HepG2 (cell line): ENCODE results near the gene CCDC170. TPM values are rescaled to one million over a fixed set of nuclear protein-coding genes. Genes with fewer than 3 reads are reported as not detected.

Source experiments
- ATAC-seq: fragments of 200-7000 bp; cut with Tn5 transposase; 3 replicates; pipeline ENCODE4 v1.9.1; 2020; ENCODE audit warnings: mild to moderate bottlenecking, moderate library complexity
- BruUV-seq: library from RNA; stranded (reverse); fragments of 400-500 nt; replicated peaks from 2 replicates; lab custom pipeline; 2021; lab: Mats Ljungman, UMichigan
- CTCF ChIA-PET: fragments of 300-600 bp; formaldehyde crosslinking; extraction: SDS; loops from one replicate; lab custom pipeline; 2021; ENCODE audit warnings: low total read pairs, inconsistent platforms, low intra/inter-chr PET ratio; lab: Yijun Ruan, JAX
- POLR2A ChIA-PET: fragments of 350-600 bp; sonication (Branson Sonifier 250); formaldehyde crosslinking; loops from one replicate; lab custom pipeline; 2020; ENCODE audit warnings: antibody characterized with exemption, inconsistent platforms; lab: Yijun Ruan, JAX
- DNase-seq: peaks from one replicate; pipeline ENCODE4 v3.0.0-alpha.2; 2015; ENCODE audit warnings: low spot score
- FAIRE-seq: peaks from 3 replicates; lab custom pipeline; 2011; peaks lifted over from hg19 to GRCh38; lab: Jason Lieb, UNC
- H2AFZ ChIP-seq: one replicate; pipeline ENCODE4 v1.6.1; 2011; ENCODE audit warnings: low read length, inconsistent platforms
- H3K27ac ChIP-seq: fragments of 300-600 bp; 3 replicates; pipeline ENCODE4 v1.8.0; 2011; ENCODE audit warnings: mixed run types, mild to moderate bottlenecking, mixed read lengths, low read length, inconsistent platforms; ENCODE audit not compliant: insufficient read depth; ENCODE audit errors: extremely low read length
- H3K27me3 ChIP-seq, 2 experiments: fragments of 200-600 bp in 1 of 2; 2 replicates in 1 of 2; 3 replicates in 1 of 2; pipeline versions ENCODE4 v1.6.0 to v1.8.0; 2011; ENCODE audit warnings: low read length in 2 of 2, mild to moderate bottlenecking in 2 of 2, moderate library complexity in 2 of 2, inconsistent platforms in 1 of 2; ENCODE audit not compliant: insufficient read depth in 2 of 2, control insufficient read depth in 1 of 2
- H3K36me3 ChIP-seq, 2 experiments: fragments of 200-600 bp in 1 of 2; replicated peaks in 1 of 2; 2 replicates in 1 of 2; 3 replicates in 1 of 2; pipeline versions ENCODE4 v1.5.1 to v1.8.0; 2011; ENCODE audit warnings: low read length in 2 of 2, inconsistent platforms in 1 of 2; ENCODE audit not compliant: insufficient read depth in 2 of 2, control insufficient read depth in 1 of 2
- H3K4me1 ChIP-seq: 2 replicates; pipeline ENCODE4 v1.5.1; 2012; ENCODE audit warnings: low read length, inconsistent platforms; ENCODE audit not compliant: insufficient read depth
- H3K4me2 ChIP-seq: 2 replicates; pipeline ENCODE4 v1.6.0; 2011; ENCODE audit warnings: low read depth, low read length, inconsistent platforms
- H3K4me3 ChIP-seq, 3 experiments: fragments of 200-600 bp in 1 of 3; sonication (generic), shearing (Covaris generic) in 1 of 3; replicated peaks in 1 of 3; 2 replicates each; pipeline ENCODE4 v1.5.1; 2011 to 2016; ENCODE audit warnings: low read length in 3 of 3, inconsistent platforms in 2 of 3, low read depth in 2 of 3, mild to moderate bottlenecking in 2 of 3, control low read depth in 1 of 3, mixed read lengths in 1 of 3; ENCODE audit not compliant: insufficient read depth in 1 of 3
- H3K79me2 ChIP-seq: one replicate; pipeline ENCODE4 v1.6.1; 2011; ENCODE audit warnings: low read length, inconsistent platforms; ENCODE audit not compliant: insufficient read depth
- H3K9ac ChIP-seq: 2 replicates; pipeline ENCODE4 v1.6.0; 2011; ENCODE audit warnings: mild to moderate bottlenecking, low read depth, low read length, inconsistent platforms; ENCODE audit not compliant: insufficient read depth
- H3K9me3 ChIP-seq: 2 replicates; pipeline ENCODE4 v1.5.1; 2012; ENCODE audit warnings: mild to moderate bottlenecking, low read length
- H4K20me1 ChIP-seq: 2 replicates; pipeline ENCODE4 v1.6.0; 2011; ENCODE audit warnings: inconsistent platforms, mild to moderate bottlenecking, low read length, moderate library complexity; ENCODE audit not compliant: insufficient read depth
- AGO2 ChIP-seq: fragments of 200-400 bp; formaldehyde crosslinking; optimal IDR thresholded peaks from 2 replicates; pipeline ENCODE3; 2017; ENCODE audit warnings: mild to moderate bottlenecking, low read depth, low read length, moderate library complexity
- ASH2L ChIP-seq: fragments of 300-600, 200-600 bp; sonication (generic); IDR thresholded peaks from 2 replicates; pipeline ENCODE4 v1.7.0; 2017; ENCODE audit warnings: low read depth, mild to moderate bottlenecking, moderate library complexity, mixed read lengths, low read length; ENCODE audit not compliant: insufficient read length
- CEBPG ChIP-seq: IDR thresholded peaks from 2 replicates; pipeline ENCODE4 v1.6.1; 2016
- ELF3 ChIP-seq: IDR thresholded peaks from 2 replicates; pipeline ENCODE4 v1.6.1; 2016; ENCODE audit warnings: missing genetic modification reagents, missing compliant biosample characterization
- MED1 ChIP-seq: sonication (generic); formaldehyde crosslinking; IDR thresholded peaks from 2 replicates; pipeline ENCODE4 v1.4.0; 2020; ENCODE audit warnings: missing genetic modification reagents
- PLRG1 ChIP-seq: fragments of 450-650 bp; conservative IDR thresholded peaks from 2 replicates; pipeline ENCODE4 v1.6.1; 2016
- ZBTB3 ChIP-seq: sonication (generic); formaldehyde crosslinking; IDR thresholded peaks from 2 replicates; pipeline ENCODE4 v1.4.0; 2020; ENCODE audit warnings: low read depth, mild to moderate bottlenecking, moderate library complexity, missing genetic modification reagents, borderline replicate concordance
- ZEB1 ChIP-seq: IDR thresholded peaks from 2 replicates; pipeline ENCODE4 v1.6.1; 2012; ENCODE audit warnings: mild to moderate bottlenecking, low read depth, inconsistent platforms; ENCODE audit not compliant: insufficient replicate concordance
- ZNF44 ChIP-seq: sonication (generic); formaldehyde crosslinking; IDR thresholded peaks from 2 replicates; pipeline ENCODE4 v1.5.1; 2020; ENCODE audit warnings: mild to moderate bottlenecking, missing genetic modification reagents
- ZNF607 ChIP-seq: sonication (generic); formaldehyde crosslinking; IDR thresholded peaks from 2 replicates; pipeline ENCODE4 v1.5.1; 2020; ENCODE audit warnings: missing genetic modification reagents, mild to moderate bottlenecking, borderline replicate concordance
- ZNF615 ChIP-seq: sonication (generic); formaldehyde crosslinking; IDR thresholded peaks from 2 replicates; pipeline ENCODE4 v1.5.0; 2020; ENCODE audit warnings: mild to moderate bottlenecking, missing genetic modification reagents, borderline replicate concordance
- ZNF841 ChIP-seq: sonication (generic); formaldehyde crosslinking; IDR thresholded peaks from 2 replicates; pipeline ENCODE4 v1.8.1; 2023; ENCODE audit warnings: missing genetic modification reagents, borderline replicate concordance
- WGBS: methylation state at CpG from one replicate; pipeline ENCODE4 v1.1.6; 2017; ENCODE audit warnings: low lambda C conversion rate; 5-methylcytosine and 5-hydroxymethylcytosine counted together
- in situ Hi-C: cut with HindIII; loops from 2 replicates; pipeline ENCODE4 v1.10.0; 2017; ENCODE audit warnings: low pct_unique_long_range_greater_than_20kb; ENCODE audit not compliant: extremely low pct_ligation_motif_present
- intact Hi-C: fragments of 100-400 bp; cut with micrococcal nuclease; formaldehyde crosslinking; loops from one replicate; pipeline ENCODE4 v1.10.0; 2022; ENCODE audit not compliant: unreplicated experiment
- polyA plus RNA-seq, 8 experiments: library from polyadenylated mRNA; depleted of rRNA in 3 of 8; stranded (reverse) in 7 of 8; unstranded in 1 of 8; fragments of >200 nt; fragmentation: Illumina TruSeq in 4 of 8; extraction: Trizol in 4 of 8; gene quantifications; 2 replicates each; pipeline versions ENCODE4 v1.2.1 to v1.2.3, GENCODE V29; 2011 to 2016; ENCODE audit warnings: low read depth in 4 of 8, missing spikeins in 1 of 8, mixed read lengths in 1 of 8; ENCODE audit not compliant: insufficient read depth in 1 of 8
- total RNA-seq, 5 experiments: library from RNA; depleted of rRNA; stranded (reverse); fragments of >200 nt; fragmentation: Illumina TruSeq; extraction: Trizol; gene quantifications; 2 replicates each; pipeline ENCODE4 v1.2.3, GENCODE V29; 2016; ENCODE audit warnings: low read depth in 1 of 5
- TF ChIP-seq, protein P1 (sequence below): IDR thresholded peaks from 2 replicates; pipeline ENCODE4 v1.6.1; 2012; ENCODE audit warnings: low read depth, low read length, improper control_type of control experiment
- TF ChIP-seq, protein P2 (sequence below): sonication (generic); formaldehyde crosslinking; IDR thresholded peaks from 2 replicates; pipeline ENCODE4 v1.5.1; 2020; ENCODE audit warnings: mild to moderate bottlenecking, missing genetic modification reagents
- TF ChIP-seq, protein P3 (sequence below): sonication (generic); formaldehyde crosslinking; IDR thresholded peaks from 2 replicates; pipeline ENCODE4 v1.5.1; 2020; ENCODE audit warnings: missing genetic modification reagents, mild to moderate bottlenecking, borderline replicate concordance
- TF ChIP-seq, protein P4 (sequence below): sonication (generic); formaldehyde crosslinking; IDR thresholded peaks from 2 replicates; pipeline ENCODE4 v1.8.1; 2023; ENCODE audit warnings: mild to moderate bottlenecking, moderate library complexity, missing genetic modification reagents

CCDC170 gene
- total and polyA plus RNA-seq, 2 of the 13 experiments (the other 11 are each of a cell fraction or from before 2014, with no cell fraction given): 0.90 to 5.1 TPM

DNA sequence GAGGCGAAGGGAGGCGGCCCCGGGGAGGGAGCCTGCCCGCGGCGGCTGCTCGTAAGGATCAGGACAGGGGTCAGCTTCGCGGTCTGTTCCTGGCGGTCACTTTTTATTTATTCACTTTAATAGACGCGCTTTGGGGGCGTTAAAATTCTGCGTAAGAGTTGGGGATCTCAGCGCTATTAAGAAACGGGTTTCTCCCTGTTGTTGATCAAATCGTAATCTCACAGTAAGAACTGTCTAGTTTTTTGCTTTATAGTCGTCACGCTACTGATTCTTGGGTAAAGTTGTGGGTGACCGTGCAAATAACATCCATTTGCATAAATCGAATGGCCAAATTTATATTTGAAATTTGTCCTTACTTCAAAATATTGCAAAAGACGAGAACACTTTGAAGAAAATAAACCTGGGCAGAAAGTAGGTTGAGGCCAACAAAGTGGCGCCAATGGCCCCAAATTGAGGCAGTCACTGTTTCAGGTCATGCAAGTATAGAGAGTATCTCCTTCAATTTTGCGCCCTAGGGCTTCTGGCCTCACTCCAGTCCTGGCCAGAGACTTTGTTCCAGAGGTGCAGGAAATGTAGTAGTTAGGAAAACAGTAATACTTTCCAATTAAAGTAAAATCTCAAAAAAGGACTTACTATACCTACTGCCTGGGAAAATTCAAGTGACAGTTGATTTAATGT, 40.9 kb upstream of the CCDC170 start:
- WGBS: under 1% methylated on average over 22 of the region's 24 CpGs
- Histone ChIP-seq H4K20me1 (0 out of 2 replicates have a peak, but pooled peaks cover 4% of the 10 kb centered on the region), H2AFZ (peak overlapping the region; percentile 31), H3K27ac (peak overlapping the region; percentile 85), H3K79me2 (peaks cover 56% of the 10 kb centered on the region), H3K9me3 (no peaks in the 10 kb centered on the region), H3K9ac (peak overlapping the region; percentile 87), H3K4me2 (peak overlapping the region; percentile 80), H3K27me3 (peaks cover 0 to 2% of the 10 kb centered on the region in 2 experiments; a peak in 1 of 5 replicates), H3K36me3 (peaks cover 0 to 3% of the 10 kb centered on the region in 2 experiments; a peak in 2 of 5 replicates), H3K4me1 (peaks cover 53% of the 10 kb centered on the region), H3K4me3 (peak overlapping the region; percentile 81 to 88 (median 86))
- ChIA-PET CTCF (no interaction called here), POLR2A (interaction anchor here (1.3 to 2.8 kb wide), 6 partner anchors 11 to 849 kb away, joined by 3 to 32 read pairs (median 14); partner anchors contain the start of gene ZBTB2)
- DNase-seq (no peak), FAIRE-seq (no peak), ATAC-seq (no peak; the same call in 1 of the 3 replicates)
- intact Hi-C loops: loop anchor here (2.0 kb wide), 2 partner anchors 14 to 62 kb away; partner anchors contain the start of gene ZBTB2
- in situ Hi-C loops: no loop called here
- TF ChIP-seq AGO2: peak; percentile 33
- TF ChIP-seq, protein P1, sequence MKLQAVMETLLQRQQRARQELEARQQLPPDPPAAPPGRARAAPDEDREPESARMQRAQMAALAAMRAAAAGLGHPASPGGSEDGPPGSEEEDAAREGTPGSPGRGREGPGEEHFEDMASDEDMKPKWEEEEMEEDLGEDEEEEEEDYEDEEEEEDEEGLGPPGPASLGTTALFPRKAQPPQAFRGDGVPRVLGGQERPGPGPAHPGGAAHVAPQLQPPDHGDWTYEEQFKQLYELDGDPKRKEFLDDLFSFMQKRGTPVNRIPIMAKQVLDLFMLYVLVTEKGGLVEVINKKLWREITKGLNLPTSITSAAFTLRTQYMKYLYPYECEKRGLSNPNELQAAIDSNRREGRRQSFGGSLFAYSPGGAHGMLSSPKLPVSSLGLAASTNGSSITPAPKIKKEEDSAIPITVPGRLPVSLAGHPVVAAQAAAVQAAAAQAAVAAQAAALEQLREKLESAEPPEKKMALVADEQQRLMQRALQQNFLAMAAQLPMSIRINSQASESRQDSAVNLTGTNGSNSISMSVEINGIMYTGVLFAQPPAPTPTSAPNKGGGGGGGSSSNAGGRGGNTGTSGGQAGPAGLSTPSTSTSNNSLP: peak; percentile 21; the same call in 1 of the 2 replicates
- 0 out of 2 replicates have a peak, but pooled peaks have one; percentile 2 for TF ChIP-seq CEBPG
- TF ChIP-seq MED1: no peak
- 0 out of 2 replicates have a peak, but pooled peaks have one; percentile 1 for TF ChIP-seq ZBTB3 (CRISPR knock-in tag)
- TF ChIP-seq ZNF607: 0 out of 2 replicates have a peak, but pooled peaks have one; percentile 4
- TF ChIP-seq ZEB1: no peak
- no peak for TF ChIP-seq PLRG1
- no peak for TF ChIP-seq ZNF841 (CRISPR knock-in tag)
- 0 out of 2 replicates have a peak, but pooled peaks have one; percentile 10 for TF ChIP-seq ZNF615 (CRISPR knock-in tag)
- peak; percentile 16 for TF ChIP-seq ASH2L
- TF ChIP-seq, protein P2, sequence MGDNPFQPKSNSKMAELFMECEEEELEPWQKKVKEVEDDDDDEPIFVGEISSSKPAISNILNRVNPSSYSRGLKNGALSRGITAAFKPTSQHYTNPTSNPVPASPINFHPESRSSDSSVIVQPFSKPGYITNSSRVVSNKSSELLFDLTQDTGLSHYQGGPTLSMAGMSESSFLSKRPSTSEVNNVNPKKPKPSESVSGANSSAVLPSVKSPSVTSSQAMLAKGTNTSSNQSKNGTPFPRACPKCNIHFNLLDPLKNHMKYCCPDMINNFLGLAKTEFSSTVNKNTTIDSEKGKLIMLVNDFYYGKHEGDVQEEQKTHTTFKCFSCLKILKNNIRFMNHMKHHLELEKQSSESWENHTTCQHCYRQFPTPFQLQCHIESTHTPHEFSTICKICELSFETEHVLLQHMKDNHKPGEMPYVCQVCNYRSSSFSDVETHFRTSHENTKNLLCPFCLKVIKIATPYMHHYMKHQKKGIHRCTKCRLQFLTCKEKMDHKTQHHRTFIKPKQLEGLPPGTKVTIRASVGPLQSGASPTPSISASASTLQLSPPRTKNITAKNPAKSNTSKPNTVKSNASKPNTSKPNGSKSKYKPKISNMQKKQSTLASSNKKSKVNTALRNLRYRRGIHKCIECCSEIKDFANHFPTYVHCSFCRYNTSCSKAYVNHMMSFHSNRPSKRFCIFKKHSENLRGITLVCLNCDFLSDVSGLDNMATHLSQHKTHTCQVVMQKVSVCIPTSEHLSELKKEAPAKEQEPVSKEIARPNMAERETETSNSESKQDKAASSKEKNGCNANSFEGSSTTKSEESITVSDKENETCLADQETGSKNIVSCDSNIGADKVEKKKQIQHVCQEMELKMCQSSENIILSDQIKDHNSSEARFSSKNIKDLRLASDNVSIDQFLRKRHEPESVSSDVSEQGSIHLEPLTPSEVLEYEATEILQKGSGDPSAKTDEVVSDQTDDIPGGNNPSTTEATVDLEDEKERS (CRISPR knock-in tag): no peak
- 0 out of 2 replicates have a peak, but pooled peaks have one; percentile 10 for TF ChIP-seq ZNF44
- TF ChIP-seq ELF3 (CRISPR knock-in tag): peak; percentile 22; the same call in 1 of the 2 replicates
- TF ChIP-seq, protein P3, sequence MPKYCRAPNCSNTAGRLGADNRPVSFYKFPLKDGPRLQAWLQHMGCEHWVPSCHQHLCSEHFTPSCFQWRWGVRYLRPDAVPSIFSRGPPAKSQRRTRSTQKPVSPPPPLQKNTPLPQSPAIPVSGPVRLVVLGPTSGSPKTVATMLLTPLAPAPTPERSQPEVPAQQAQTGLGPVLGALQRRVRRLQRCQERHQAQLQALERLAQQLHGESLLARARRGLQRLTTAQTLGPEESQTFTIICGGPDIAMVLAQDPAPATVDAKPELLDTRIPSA (CRISPR knock-in tag): 0 out of 2 replicates have a peak, but pooled peaks have one; percentile 69
- TF ChIP-seq, protein P4, sequence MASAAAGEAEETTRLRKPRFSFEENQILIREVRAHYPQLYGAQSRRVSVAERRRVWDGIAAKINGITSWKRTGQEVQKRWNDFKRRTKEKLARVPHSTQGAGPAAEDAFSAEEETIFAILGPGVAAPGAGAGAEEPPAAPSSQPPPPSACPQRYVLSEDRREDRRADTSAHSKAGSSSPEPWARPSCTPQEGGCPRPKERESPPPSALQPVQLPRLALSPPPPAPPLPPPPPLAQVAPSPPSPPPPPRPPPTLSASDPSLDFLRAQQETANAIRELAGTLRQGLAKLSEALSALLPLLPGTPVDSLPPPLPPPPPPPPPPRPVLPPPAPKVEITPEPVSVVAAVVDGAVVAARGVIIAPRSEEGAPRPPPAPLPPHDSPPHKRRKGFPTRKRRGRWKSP (CRISPR knock-in tag): 0 out of 2 replicates have a peak, but pooled peaks have one; percentile 0
- BruUV-seq: TSS peak; percentile 58
